Measurements from ENCODE around the gene SPOCK1. TPM values are rescaled to one million over a fixed set of nuclear protein-coding genes. Genes with fewer than 3 reads are reported as not detected.
"Not testable (repeated sequence)": the region's sequence is repeated elsewhere in the genome, so short reads cannot be mapped to it uniquely, and the experiment has no call there.

The SPOCK1 gene
- total RNA-seq, 2 donors from 2014 or later, result not detected

- Mint-ChIP-seq H3K4me1 (ENCODE audit: low read depth) (no peaks in the 10 kb centered on the region), H3K27ac (no peak overlapping the region), H3K27me3 (ENCODE audit: low read depth) (no peaks in the 10 kb centered on the region), H3K36me3 (ENCODE audit: insufficient read depth in 2 of 2) (no peaks in the 10 kb centered on the region), H3K9me3 (peaks cover 3 to 4% of the 10 kb centered on the region in 2 donors), H3K4me3 (no peak overlapping the region)
- no peak for ATAC-seq (replicated peaks in 1 of 2)
- no peak for DNase-seq
Measured at GRCh38 chr5:137254119-137255090, 244.7 kb downstream of the SPOCK1 start.

- no peak for ATAC-seq (replicated peaks in 1 of 2)
- Mint-ChIP-seq H3K4me3 (no peak overlapping the region), H3K4me1 (ENCODE audit: low read depth) (no peaks in the 10 kb centered on the region), H3K36me3 (ENCODE audit: insufficient read depth in 2 of 2) (no peaks in the 10 kb centered on the region), H3K27ac (no peak overlapping the region), H3K27me3 (ENCODE audit: low read depth) (no peaks in the 10 kb centered on the region), H3K9me3 (no peaks in the 10 kb centered on the region)
- DNase-seq, result no peak
Measured at GRCh38 chr5:137252512-137252911, 246.6 kb downstream of the SPOCK1 start.

DNA sequence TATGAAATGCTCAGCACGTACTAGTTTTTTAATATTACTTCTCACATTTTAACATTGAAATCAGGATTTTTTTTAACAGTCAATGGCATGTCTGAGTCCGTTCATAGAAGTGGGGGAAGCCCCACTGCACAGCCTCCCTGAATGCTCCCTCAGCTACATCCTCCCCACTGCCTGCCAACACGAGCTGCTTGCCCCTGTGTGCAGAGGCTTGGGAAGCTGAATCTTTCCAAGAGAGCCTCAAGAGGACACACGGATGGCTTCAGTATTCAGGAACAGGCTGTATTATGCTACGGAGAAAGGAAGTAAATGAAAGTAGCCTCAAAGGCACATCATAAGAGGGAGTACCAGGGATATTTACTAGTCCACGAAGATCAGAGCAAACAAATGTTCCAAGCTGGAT, 248.7 kb downstream of the SPOCK1 start:
- no peaks in the 10 kb centered on the region for H3K9me3 Mint-ChIP-seq
- H3K36me3 Mint-ChIP-seq (ENCODE audit: insufficient read depth in 2 of 2), result no peaks in the 10 kb centered on the region
- no peak for ATAC-seq (replicated peaks in 1 of 2)
- no peaks in the 10 kb centered on the region for H3K4me1 Mint-ChIP-seq (ENCODE audit: low read depth)
- no peak overlapping the region for H3K4me3 Mint-ChIP-seq
- DNase-seq, result no peak
- no peak overlapping the region for H3K27ac Mint-ChIP-seq
- no peaks in the 10 kb centered on the region for H3K27me3 Mint-ChIP-seq (ENCODE audit: low read depth)

DNA sequence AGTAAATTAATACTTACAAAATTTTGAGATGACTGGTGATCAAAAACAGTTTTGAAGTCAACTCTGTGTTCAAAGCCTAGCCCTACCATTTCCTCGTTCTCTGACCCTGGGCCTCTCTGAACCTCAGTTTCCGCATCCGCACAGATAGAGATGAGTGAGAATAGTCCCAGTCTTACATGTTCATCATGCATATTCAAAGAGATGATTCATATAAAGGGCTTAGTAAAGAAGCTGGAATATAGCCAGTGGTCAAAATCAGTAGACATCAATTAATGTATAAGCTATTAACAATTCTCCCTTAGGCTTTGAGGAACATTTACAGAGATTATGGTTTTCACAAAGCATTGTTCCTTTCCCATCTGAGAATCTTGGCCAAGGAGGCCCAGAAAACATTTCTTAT, 250.6 kb downstream of the SPOCK1 start:
- Mint-ChIP-seq H3K4me3 (no peak overlapping the region), H3K9me3 (no peaks in the 10 kb centered on the region), H3K27ac (no peak overlapping the region), H3K36me3 (ENCODE audit: insufficient read depth in 2 of 2) (no peaks in the 10 kb centered on the region), H3K4me1 (ENCODE audit: low read depth) (no peaks in the 10 kb centered on the region), H3K27me3 (ENCODE audit: low read depth) (no peaks in the 10 kb centered on the region)
- no peak for ATAC-seq (replicated peaks in 1 of 2)
- no peak for DNase-seq

DNA sequence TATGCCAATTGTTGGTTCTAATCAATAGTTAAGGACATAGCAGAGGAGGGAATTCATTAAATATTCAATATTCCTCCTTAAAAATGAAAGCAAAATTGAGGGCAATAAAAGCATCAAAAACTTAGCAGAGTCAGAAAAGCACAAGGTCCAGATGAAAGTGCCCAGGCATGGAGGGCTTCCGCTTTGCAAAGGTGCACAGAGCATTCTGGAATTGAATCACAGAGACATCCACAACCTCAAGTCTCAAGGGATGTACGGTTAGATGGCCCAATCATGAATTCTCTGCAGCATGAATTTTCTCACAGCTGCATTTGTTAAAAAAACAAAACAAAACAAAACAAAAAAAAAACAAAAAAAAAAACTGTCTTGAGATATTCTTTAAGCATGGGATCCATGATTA, 253.7 kb downstream of the SPOCK1 start:
- ATAC-seq (replicated peaks in 1 of 2), result no peak
- Mint-ChIP-seq H3K4me1 (ENCODE audit: low read depth) (no peaks in the 10 kb centered on the region), H3K4me3 (no peak overlapping the region)

DNA sequence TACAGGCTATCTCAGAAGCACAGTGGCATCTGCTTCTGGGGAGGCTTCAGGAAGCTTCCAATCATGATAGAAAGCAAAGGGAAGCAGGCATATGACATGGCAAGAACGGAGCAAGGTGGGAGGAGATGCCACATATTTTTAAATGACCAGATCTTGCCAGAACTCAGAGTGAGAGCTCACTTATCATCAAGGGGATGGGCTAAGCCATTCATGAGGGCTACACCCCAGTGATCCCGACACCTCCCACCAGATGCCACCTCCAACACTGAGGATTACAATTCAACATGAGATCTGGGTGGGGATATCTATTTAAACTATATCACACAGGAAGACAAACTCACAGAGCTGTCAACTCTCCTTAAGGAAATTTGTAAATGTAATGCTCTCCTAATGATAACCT, 258.8 kb downstream of the SPOCK1 start:
- Mint-ChIP-seq H3K9me3 (no peaks in the 10 kb centered on the region), H3K36me3 (ENCODE audit: insufficient read depth in 2 of 2) (no peaks in the 10 kb centered on the region), H3K27ac (no peak overlapping the region), H3K27me3 (ENCODE audit: low read depth) (peaks cover 5% of the 10 kb centered on the region), H3K4me1 (ENCODE audit: low read depth) (no peaks in the 10 kb centered on the region), H3K4me3 (no peak overlapping the region)
- no peak for DNase-seq
- ATAC-seq (replicated peaks in 1 of 2), result no peak

More for the DNA sequence above, 253.7 kb downstream of the SPOCK1 start:
- Mint-ChIP-seq H3K27me3 (ENCODE audit: low read depth) (no peaks in the 10 kb centered on the region), H3K9me3 (no peaks in the 10 kb centered on the region), H3K27ac (no peak overlapping the region), H3K36me3 (ENCODE audit: insufficient read depth in 2 of 2) (no peaks in the 10 kb centered on the region)
- no peak for DNase-seq

DNA sequence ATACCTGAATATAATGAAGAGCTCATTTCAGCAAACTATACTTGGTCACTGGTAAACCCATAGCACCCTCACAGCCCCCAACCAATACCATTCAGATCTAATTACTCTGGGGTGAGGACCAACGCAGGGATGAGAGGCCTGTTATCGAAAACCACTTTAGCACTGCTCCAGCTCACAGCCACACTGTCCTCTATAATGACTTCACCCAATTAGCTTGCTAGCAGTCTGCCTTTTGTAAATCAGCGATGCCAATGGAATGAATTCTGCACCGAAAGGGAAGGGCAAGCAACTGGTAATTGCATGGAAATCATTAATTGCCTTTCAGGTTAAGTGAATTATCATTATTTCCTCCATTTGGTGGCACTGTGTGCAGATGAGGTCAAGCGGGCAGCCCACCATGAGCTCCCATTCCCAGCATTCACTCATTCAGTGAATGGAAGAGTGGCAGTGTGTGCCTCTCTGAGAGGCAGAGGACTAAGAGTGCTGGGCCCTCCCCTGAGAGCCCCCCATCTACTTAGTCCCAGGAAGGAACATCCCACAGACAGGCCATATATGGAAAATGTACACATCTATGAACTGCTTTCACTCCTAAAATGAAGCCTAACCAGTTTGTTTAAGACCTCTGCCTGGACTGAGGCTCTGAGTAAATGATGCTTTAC, 262.1 kb downstream of the SPOCK1 start:
- Mint-ChIP-seq H3K4me1 (ENCODE audit: low read depth) (no peaks in the 10 kb centered on the region), H3K36me3 (ENCODE audit: insufficient read depth in 2 of 2) (no peaks in the 10 kb centered on the region), H3K9me3 (no peaks in the 10 kb centered on the region), H3K27me3 (ENCODE audit: low read depth) (peaks cover 5% of the 10 kb centered on the region), H3K27ac (no peak overlapping the region), H3K4me3 (no peak overlapping the region)
- ATAC-seq (replicated peaks in 1 of 2) (no peak), DNase-seq (no peak)

DNA sequence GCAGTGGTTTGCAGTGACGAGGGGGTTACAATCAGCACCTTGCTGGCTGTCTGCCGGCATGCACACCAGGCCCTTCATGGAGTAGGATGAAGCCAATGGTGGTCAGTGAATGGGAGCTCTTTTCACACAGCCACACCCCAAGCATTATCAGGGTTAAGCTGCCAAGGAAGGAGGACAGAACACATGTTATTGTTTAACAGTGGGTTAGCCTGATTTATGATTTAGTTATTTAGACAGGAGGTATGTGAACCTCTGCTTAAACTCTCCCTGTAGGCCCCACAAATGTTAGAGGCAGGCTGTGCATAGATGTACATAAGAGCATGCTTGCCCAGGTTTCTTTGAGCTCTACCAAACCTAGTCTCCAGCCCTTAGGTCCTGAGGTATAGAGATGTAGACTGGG, 262.9 kb downstream of the SPOCK1 start:
- Mint-ChIP-seq H3K27me3 (ENCODE audit: low read depth) (peaks cover 5% of the 10 kb centered on the region), H3K36me3 (ENCODE audit: insufficient read depth in 2 of 2) (no peaks in the 10 kb centered on the region)

GRCh38 chr5:137234973-137235943, 263.9 kb downstream of the SPOCK1 start:
- Mint-ChIP-seq H3K4me1 (ENCODE audit: low read depth) (no peaks in the 10 kb centered on the region), H3K36me3 (ENCODE audit: insufficient read depth in 2 of 2) (no peaks in the 10 kb centered on the region), H3K27me3 (ENCODE audit: low read depth) (peaks cover 5% of the 10 kb centered on the region), H3K9me3 (no peaks in the 10 kb centered on the region), H3K27ac (no peak overlapping the region), H3K4me3 (no peak overlapping the region)
- no peak for ATAC-seq (replicated peaks in 1 of 2)
- DNase-seq, result no peak

More for the DNA sequence above, 262.9 kb downstream of the SPOCK1 start:
- no peak for ATAC-seq (replicated peaks in 1 of 2)
- no peaks in the 10 kb centered on the region for H3K4me1 Mint-ChIP-seq (ENCODE audit: low read depth)
- no peaks in the 10 kb centered on the region for H3K9me3 Mint-ChIP-seq
- no peak overlapping the region for H3K4me3 Mint-ChIP-seq
- no peak for DNase-seq
- no peak overlapping the region for H3K27ac Mint-ChIP-seq

GRCh38 chr5:137233726-137234125, 265.4 kb downstream of the SPOCK1 start:
- no peaks in the 10 kb centered on the region for H3K36me3 Mint-ChIP-seq (ENCODE audit: insufficient read depth in 2 of 2)
- H3K4me3 Mint-ChIP-seq, result no peak overlapping the region
- H3K27me3 Mint-ChIP-seq (ENCODE audit: low read depth), result peaks cover 5% of the 10 kb centered on the region
- no peaks in the 10 kb centered on the region for H3K9me3 Mint-ChIP-seq
- no peaks in the 10 kb centered on the region for H3K4me1 Mint-ChIP-seq (ENCODE audit: low read depth)
- ATAC-seq (replicated peaks in 1 of 2), result no peak
- DNase-seq, result no peak
- no peak overlapping the region for H3K27ac Mint-ChIP-seq

- not testable (repeated sequence) for H3K27me3 Mint-ChIP-seq (ENCODE audit: low read depth); H3K4me3 Mint-ChIP-seq; DNase-seq; H3K36me3 Mint-ChIP-seq (ENCODE audit: insufficient read depth in 2 of 2); H3K9me3 Mint-ChIP-seq; H3K27ac Mint-ChIP-seq; ATAC-seq (replicated peaks in 1 of 2); H3K4me1 Mint-ChIP-seq (ENCODE audit: low read depth)
Measured at GRCh38 chr5:137233304-137233703, 265.8 kb downstream of the SPOCK1 start.

- H3K27ac Mint-ChIP-seq, result no peak overlapping the region
- H3K9me3 Mint-ChIP-seq, result no peaks in the 10 kb centered on the region
- no peak overlapping the region for H3K4me3 Mint-ChIP-seq
- H3K27me3 Mint-ChIP-seq (ENCODE audit: low read depth), result no peaks in the 10 kb centered on the region
- DNase-seq, result no peak
- no peaks in the 10 kb centered on the region for H3K36me3 Mint-ChIP-seq (ENCODE audit: insufficient read depth in 2 of 2)
- H3K4me1 Mint-ChIP-seq (ENCODE audit: low read depth), result no peaks in the 10 kb centered on the region
- no peak for ATAC-seq (replicated peaks in 1 of 2)
Measured at GRCh38 chr5:137231540-137231939, 267.6 kb downstream of the SPOCK1 start.

DNA sequence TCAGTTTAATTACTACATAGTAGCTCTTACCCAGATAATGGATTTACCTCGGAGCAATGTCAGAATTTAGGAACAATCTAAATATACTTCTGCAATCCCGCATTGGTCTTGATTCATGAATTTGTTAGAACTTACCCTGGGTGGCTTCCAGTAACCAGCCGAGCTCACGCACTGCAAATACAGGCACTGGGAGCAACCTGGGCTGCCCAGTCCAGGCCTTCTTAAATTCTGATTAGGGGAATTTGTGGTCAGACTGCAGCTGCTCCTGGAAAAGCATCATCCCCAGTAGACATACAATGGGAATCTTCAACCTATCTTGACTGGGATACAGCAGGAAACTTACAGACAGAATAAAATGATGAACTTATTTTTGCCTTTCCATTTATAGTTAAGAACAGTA, 270.3 kb downstream of the SPOCK1 start:
- Mint-ChIP-seq H3K9me3 (no peaks in the 10 kb centered on the region), H3K4me1 (ENCODE audit: low read depth) (no peaks in the 10 kb centered on the region), H3K4me3 (no peak overlapping the region), H3K27me3 (ENCODE audit: low read depth) (no peaks in the 10 kb centered on the region), H3K36me3 (ENCODE audit: insufficient read depth in 2 of 2) (no peaks in the 10 kb centered on the region), H3K27ac (no peak overlapping the region)
- DNase-seq (no peak), ATAC-seq (replicated peaks in 1 of 2) (no peak)

Data from activated T-cell treated with anti-CD3 and anti-CD28 coated beads, Interleukin-2, amount 50 U/mL, for 72 hours (primary cell).